SK-N-SH (cell line): ENCODE data around the gene GPR161.

ENCODE experiments used
- EP300 ChIP-seq, 2 experiments: IDR thresholded peaks; 2 replicates each; pipeline versions ENCODE4 v1.4.0 to v1.6.1; 2012; ENCODE audit warnings: borderline replicate concordance in 1 of 2, low read depth in 1 of 2, low read length in 1 of 2
- EZH2phosphoT487 ChIP-seq: fragments of 200-600 bp; sonication (generic); IDR thresholded peaks from 2 replicates; pipeline ENCODE4 v1.6.1; 2017; ENCODE audit warnings: low read depth, mixed run types, mild to moderate bottlenecking, antibody characterized with exemption, moderate library complexity, borderline replicate concordance
- GATA2 ChIP-seq: sonication (generic); formaldehyde crosslinking; IDR thresholded peaks from 2 replicates; pipeline ENCODE4 v1.5.0; 2020; ENCODE audit warnings: mild to moderate bottlenecking, missing genetic modification reagents
- IRF3 ChIP-seq: fragments of 150-350 bp; IDR thresholded peaks from 2 replicates; pipeline ENCODE4 v1.6.1; 2016; ENCODE audit warnings: mild to moderate bottlenecking, low read depth, low read length
- NFIC ChIP-seq: IDR thresholded peaks from 2 replicates; pipeline ENCODE4 v1.4.0; 2012; ENCODE audit warnings: borderline replicate concordance
- POLR2AphosphoS5 ChIP-seq: IDR thresholded peaks from 2 replicates; pipeline ENCODE4 v1.6.1; 2012; ENCODE audit warnings: low read depth, low read length
- RAD21 ChIP-seq: IDR thresholded peaks from 2 replicates; pipeline ENCODE4 v1.6.1; 2012; ENCODE audit warnings: mild to moderate bottlenecking, low read length
- RFX5 ChIP-seq: IDR thresholded peaks from 2 replicates; pipeline ENCODE4 v1.6.1; 2012; ENCODE audit warnings: mild to moderate bottlenecking, improper control_type of control experiment, low read length
- SIN3A ChIP-seq: IDR thresholded peaks from 2 replicates; pipeline ENCODE4 v1.6.1; 2012; ENCODE audit warnings: low read depth, mild to moderate bottlenecking, low read length, moderate library complexity, borderline replicate concordance
- TF ChIP-seq, protein P1 (sequence below): fragments of 200-600 bp; sonication (generic); IDR thresholded peaks from 2 replicates; pipeline ENCODE4 v1.6.1; 2017; ENCODE audit warnings: antibody characterized with exemption, mild to moderate bottlenecking, moderate library complexity

DNA sequence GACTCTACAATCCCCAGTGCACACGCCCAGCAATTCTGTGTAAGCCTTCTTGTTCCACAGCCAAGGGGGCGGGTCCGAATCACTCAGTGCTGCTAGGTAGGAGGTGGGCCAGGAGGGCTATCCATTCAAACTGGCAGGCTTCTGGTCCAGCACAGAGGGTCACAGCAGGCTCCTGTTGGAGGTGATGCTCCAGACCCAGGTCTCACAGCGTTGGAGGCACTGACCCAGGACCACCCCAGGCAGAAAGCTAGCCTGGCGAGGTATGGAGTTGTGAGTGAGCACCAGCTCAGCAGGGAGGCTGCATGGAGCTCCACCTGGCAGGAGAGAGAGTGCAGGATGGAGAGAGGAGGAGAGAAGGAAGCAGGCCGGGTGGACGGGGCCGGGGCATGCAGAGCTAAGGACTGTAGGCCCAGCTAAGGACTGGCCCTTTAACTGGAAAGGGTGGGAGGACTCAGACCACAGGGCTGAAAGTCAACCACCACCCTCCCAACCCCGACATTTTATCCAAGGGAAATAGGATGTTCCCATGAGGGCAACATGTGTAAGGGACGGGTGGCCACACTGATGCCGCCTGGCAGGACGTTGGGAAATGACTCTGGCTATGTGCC is 38.7 kb downstream of the GPR161 start:
- TF ChIP-seq RAD21 (no peak), POLR2AphosphoS5 (no peak), EP300 (IDR thresholded peaks at IDR 0.05; ENCODE audit: borderline replicate concordance in 1 of 2, low read depth in 1 of 2, low read length in 1 of 2) (no peak), EZH2phosphoT487 (no peak), GATA2 (CRISPR knock-in tag) (no peak), RFX5 (no peak), IRF3 (no peak), SIN3A (no peak), NFIC (no peak)
- TF ChIP-seq, protein P1, sequence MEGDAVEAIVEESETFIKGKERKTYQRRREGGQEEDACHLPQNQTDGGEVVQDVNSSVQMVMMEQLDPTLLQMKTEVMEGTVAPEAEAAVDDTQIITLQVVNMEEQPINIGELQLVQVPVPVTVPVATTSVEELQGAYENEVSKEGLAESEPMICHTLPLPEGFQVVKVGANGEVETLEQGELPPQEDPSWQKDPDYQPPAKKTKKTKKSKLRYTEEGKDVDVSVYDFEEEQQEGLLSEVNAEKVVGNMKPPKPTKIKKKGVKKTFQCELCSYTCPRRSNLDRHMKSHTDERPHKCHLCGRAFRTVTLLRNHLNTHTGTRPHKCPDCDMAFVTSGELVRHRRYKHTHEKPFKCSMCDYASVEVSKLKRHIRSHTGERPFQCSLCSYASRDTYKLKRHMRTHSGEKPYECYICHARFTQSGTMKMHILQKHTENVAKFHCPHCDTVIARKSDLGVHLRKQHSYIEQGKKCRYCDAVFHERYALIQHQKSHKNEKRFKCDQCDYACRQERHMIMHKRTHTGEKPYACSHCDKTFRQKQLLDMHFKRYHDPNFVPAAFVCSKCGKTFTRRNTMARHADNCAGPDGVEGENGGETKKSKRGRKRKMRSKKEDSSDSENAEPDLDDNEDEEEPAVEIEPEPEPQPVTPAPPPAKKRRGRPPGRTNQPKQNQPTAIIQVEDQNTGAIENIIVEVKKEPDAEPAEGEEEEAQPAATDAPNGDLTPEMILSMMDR = no peak
